ELF-1 (cell line): ENCODE data around the gene ZPLD1.

ENCODE experiments used
- DNase-seq: peaks from one replicate; pipeline ENCODE4 v3.0.0-alpha.2; 2016; ENCODE audit warnings: low read depth, low spot score

The ZPLD1 gene

DNA sequence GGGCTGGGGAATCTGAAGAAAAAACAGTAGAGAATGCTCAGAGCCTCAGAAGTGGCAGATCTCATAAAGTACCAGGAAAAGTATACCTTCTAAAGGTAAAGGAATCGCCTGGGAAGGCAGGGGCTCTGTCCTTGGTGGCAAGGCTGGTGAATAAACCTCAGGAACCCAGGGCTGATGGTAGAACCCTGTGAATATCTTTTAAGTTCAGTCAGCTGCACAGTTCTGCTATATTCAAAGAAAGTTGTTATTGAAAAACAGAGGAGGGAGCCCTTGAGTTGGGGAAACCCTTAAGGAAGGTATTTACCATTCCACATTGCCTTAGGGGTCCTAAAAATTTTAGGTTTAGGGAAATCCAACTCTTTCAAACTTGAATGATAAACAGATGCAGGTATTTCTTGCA lies 31.2 kb downstream of the ZPLD1 start:
- DNase-seq = no peak

GRCh38 chr3:102470066-102470465 lies 35.3 kb downstream of the ZPLD1 start:
- DNase-seq = no peak

DNA sequence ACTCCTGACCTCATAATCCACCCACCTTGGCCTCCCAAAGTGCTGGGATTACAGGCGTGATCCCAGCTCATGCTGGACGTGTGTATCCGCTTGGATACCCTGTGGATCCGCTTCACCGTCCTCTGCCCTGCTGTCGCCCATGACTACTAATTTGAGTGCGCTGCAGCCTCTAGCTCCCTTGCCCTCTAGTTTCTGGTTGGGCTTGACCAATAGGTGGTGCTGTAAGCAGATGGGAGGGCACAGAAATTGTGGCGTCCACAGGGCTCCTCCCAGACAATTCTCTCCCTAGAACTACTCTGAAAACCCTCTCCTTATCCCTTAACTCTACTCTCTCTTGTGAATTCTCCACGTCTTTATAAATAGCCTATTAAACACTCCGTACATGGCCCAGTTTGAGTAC lies 36.2 kb downstream of the ZPLD1 start:
- DNase-seq = peak; percentile 60

DNA sequence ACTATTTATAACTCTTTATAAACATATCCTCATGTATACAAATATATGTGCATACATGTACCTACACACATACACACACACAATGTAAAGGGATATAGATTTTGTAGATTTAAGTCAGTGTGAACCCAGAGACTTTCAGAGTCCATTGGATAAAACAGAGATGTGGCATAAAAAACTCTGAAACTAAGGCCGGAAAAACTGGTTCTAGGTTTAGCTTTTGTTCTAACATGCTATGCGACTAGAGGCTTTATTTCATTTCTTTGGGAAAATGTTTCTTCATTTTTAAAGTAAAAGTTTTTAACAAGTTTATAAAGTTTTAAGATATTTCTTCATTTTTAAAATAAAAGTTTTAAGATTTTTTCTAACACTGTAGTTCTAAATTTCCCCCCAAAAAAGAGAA lies 36.7 kb downstream of the ZPLD1 start:
- DNase-seq = no peak

DNA sequence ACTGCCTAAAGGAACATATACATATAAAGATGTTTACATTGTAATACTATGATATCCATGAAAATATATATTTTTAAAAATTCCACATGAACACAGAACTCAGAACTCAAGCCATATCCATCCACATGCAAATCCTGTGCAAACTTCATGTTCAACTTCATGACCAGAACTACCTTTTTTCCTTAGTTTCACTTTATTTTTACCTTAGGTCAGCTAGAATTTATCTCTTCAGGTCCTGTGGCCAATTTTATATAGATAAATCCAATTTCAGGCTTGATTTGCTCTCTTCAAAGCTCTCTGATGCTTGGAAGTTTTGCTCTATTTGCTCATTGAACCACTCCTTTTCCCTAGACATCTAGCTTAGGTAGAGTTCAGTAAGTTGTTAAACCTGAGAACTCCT lies 38.8 kb downstream of the ZPLD1 start:
- DNase-seq = no peak

DNA sequence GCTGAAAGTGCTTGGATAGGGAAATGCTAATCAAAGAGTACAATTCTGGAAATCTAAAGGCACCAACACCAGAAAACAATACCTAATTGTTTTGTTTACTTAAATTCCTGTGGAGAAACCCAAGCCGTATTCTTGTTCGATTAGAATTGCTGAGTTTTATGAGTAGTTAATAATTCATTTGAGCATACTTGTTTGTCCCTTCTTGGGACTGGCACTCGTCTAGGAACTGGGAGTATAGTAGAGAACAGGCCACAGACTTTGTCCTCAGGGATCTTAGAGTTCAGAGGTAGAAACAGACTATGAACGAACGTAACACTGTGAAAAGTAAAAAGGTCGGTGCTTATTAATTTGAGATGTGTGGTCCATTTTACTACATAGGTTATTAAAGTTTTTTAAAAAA lies 39.4 kb downstream of the ZPLD1 start:
- no peak for DNase-seq

GRCh38 chr3:102476198-102476597 lies 41.4 kb downstream of the ZPLD1 start:
- DNase-seq = no peak

GRCh38 chr3:102478160-102478559 lies 43.3 kb downstream of the ZPLD1 start:
- no peak for DNase-seq

- DNase-seq = no peak
Observed at GRCh38 chr3:102480139-102480538, 45.3 kb downstream of the ZPLD1 start.

- no peak for DNase-seq
Observed at GRCh38 chr3:102481050-102481449, 46.2 kb downstream of the ZPLD1 start.

DNA sequence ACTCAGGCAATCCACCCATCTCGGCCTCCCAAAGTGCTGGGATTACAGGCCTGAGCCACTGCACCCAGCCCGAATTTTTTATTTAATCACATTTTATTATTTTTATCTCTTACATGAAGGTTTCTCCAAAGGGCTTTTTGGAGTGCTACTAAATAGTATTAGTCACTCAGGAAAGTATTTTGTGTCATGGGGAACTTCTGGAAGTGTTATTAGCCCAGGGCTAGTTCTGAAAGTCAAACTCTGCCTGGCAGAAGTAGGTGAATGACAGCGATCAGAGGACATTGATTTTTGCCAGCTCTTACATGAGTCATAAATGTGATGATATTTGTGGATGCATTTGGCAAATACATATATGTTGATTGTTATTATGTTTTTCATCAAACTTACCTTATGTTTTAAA lies 48.7 kb downstream of the ZPLD1 start:
- DNase-seq = no peak

DNA sequence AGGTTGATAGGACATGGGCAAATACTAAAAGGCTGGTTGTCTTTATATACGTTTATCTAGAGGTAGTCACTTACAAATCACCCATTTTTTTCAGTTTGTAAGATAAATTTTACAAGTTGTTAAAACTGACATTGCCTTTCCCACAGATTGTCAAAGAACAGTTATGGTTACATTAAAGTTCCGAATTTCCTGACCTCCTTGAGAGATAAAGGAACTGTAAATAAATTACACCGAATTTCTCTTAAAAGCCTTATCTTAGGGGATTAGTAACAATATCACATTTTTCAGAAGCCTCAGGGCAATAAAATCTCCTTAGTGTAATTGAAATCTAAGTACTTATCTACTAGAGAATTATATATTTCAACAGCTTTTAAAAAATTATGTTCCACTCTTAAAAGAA lies 49.5 kb downstream of the ZPLD1 start:
- DNase-seq = no peak

DNA sequence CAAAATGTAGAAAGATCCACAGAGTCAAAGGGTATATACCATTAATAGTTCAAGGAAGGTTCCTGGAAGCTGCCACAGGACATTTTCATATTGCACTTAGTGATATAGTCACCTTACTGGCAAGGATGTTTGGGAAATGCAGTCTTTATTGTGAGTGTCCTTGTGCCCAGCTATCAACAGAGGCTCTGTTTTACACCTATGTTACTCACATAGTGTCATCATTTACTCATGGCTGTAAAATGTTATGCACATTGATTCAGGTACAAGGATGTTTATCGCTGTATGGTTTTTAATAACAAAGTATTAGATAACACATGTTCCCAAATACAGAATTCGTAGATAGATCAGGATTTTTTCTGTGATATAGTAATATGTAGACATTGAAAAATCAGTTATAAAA lies 50.9 kb downstream of the ZPLD1 start:
- no peak for DNase-seq

DNA sequence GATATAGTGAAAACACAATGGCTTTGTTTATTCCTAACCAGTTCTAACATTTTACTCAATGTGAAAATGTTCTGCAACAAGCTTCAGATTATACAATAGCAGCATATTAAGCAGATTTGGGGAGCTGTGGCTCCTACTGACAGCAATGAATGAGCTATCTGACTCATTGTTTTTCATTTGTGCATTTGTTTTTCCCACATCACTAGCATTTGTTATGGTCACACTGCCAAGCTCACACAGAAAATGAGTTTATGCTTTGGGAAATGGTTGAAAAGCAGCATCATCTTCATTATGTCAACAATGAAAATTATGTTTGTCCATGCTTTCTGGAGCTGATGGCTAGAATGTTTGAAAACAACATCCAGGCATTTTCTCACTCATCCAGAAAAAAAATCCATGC lies 53.5 kb downstream of the ZPLD1 start:
- no peak for DNase-seq

- no peak for DNase-seq
Observed at GRCh38 chr3:102492300-102492699, 57.5 kb downstream of the ZPLD1 start.

GRCh38 chr3:102497571-102497970 lies 62.8 kb downstream of the ZPLD1 start:
- no peak for DNase-seq

DNA sequence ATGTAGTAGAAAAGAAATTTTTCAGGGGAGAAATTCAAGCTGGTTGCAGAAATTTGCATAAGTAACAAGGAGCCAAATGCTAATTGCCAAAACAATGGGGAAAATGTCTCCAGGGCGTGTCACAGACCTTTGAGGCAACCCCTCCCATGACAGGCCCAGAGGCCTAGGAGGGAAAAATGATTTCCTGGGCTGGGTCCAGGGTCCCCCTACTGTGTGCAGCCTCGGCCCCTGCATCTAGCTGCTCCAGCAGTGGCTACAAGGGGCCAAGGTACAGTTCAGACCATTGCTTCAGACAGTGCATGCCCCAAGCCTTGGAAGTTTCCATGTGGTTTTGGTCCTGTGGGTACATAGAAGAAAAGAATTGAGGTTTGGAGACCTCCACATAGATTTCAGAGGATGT lies 70.7 kb downstream of the ZPLD1 start:
- DNase-seq = no peak

DNA sequence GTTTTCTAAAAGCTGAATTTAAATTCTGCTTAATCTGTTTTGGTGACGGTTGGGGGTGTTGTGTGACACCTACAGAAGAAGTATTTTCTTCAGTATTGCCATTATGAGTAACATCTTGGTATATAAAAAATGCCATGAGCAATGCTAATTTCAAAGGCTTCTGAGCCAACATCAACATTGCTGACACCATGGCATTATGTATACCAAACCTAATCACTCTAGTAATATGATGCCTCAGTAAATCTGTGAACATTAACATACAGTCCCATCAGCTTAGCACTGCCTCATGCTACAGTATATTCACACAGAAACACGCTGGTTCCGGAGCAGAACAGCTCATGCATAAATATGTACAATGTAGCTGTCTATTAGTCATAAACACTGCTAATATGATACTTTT lies 75.8 kb downstream of the ZPLD1 start:
- no peak for DNase-seq

- no peak for DNase-seq
Observed at GRCh38 chr3:102511168-102511567, 76.4 kb downstream of the ZPLD1 start.

- no peak for DNase-seq
Observed at GRCh38 chr3:102511639-102512038, 76.8 kb downstream of the ZPLD1 start.

DNA sequence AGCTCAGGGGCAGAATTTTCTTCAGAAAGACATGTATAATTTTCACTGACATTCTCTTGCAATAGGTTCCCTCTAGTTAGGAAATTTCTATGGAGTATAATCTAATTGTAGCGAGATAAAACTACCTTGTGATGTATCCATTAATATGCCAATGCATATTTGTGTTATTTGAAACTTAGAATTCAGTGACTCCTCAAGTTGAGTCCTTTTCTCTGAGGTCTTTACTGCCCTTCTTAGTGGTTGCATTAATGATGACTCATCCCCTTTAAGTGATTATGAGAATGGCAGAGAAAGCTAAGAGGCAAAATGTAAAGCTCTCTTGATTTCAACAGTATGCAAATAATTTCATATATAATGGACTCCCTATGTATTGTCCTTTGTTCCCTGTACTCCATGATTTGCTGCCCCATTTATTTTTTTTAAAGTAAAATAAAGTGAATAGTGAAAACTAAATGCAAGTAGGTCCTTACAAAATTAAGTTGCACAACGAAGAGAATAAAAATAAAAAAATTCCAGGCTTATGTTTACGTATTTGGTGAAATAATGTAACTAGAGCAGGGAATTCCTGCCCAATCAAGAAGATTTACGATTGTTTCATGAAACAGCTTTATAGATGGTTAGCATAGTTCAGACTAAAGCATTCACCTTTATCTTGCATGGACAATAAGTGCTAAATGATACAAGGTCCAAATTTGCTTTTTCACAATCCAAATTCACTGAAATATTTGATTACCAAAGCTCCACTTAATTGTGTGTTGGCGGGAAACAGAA lies 78.1 kb downstream of the ZPLD1 start:
- DNase-seq = no peak

DNA sequence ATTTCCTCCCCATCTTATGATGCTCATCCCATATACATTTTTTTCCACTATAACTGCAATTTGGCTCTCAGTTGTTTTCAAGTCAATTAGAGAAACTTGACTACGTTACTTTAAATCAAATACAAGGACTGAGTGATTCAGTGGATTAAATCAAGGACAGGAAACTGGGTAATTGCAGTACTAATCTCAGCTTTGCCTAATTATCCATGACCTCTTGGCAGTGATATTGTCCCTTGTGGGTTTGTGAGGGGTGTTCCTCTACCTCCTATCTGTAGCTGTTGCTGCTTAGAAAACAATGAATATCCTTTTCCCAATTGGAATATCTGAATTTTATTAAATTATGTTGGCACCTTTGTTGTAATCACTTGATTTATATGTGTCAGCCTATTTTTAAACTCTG lies 79.4 kb downstream of the ZPLD1 start:
- DNase-seq = no peak

DNA sequence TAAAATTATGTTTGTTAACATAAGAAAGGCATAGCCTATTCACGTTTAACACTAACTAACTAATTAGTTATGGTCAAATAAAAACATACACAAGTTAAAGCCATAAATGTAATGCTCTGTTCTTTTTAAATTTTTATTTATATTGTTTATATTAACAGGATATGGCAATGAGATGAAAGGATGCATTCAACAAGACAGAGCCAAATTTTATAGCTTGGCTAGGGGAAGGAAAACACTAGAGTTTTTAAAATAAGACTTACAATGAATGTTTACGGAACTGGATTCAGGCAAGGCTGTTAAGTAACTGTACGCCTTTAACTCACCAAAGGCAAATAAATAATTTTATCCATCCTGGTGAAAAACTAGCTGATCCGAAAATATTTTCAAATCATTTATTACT lies 86.4 kb downstream of the ZPLD1 start:
- no peak for DNase-seq

- DNase-seq = no peak
Observed at GRCh38 chr3:102525624-102526023, 90.8 kb downstream of the ZPLD1 start.
